ENCODE measurements around the gene LDB1.

LDB1 gene

GRCh38 chr10:102120142-102120990 is at the start of gene LDB1:
LDB1 (minus strand) TSS chr10:102120368; CDS start chr10:102120110, 258 bp downstream.
- DNase-seq = peak; percentile 89

DNA sequence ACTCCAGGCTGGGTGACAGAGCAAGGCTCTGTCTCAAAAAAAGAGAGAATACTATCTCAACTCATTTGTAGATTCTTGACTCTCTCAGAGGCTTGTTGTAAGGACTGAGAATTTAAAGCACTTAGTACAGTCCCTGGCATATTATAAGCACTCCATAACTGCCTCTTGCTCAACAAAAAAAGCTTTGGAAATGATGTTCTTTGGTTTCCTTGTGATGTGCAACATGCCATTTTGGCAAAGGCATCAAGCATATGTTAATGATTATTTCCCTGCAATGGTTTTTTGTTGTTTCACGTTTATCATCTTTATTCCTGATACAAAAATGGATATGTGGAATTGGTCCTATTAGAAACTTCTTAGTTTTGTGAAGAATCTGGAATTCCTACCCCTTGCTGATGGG is 47.7 kb upstream of the LDB1 start:
- peak; percentile 18 for DNase-seq

GRCh38 chr10:102163342-102163989 is 43.3 kb upstream of the LDB1 start:
- DNase-seq = no peak

GRCh38 chr10:102159831-102160230 is 39.7 kb upstream of the LDB1 start:
- no peak for DNase-seq

DNA sequence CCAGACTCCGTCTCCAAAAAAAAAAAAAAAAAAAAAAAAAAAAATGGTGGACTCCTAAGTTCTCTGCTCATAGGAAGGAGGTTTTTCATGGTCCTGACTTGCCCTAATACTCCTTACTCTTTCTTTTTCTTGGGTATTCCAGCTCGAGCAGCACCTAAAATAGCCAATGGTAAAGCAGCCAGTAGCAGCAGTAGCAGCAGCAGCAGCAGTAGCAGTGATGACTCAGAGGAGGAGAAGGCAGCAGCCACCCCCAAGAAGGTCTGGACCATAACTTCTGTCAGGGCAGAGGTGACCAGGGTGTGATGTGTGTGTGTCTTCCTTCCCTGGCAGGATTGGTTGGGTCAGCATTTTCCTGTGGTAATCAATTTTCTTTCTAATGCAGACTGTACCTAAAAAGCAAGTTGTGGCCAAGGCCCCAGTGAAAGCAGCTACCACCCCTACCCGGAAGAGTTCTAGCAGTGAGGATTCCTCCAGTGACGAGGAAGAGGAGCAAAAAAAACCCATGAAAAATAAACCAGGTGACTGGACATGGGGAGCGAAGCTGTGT is 39.0 kb upstream of the LDB1 start:
- peak; percentile 25 for DNase-seq

DNA sequence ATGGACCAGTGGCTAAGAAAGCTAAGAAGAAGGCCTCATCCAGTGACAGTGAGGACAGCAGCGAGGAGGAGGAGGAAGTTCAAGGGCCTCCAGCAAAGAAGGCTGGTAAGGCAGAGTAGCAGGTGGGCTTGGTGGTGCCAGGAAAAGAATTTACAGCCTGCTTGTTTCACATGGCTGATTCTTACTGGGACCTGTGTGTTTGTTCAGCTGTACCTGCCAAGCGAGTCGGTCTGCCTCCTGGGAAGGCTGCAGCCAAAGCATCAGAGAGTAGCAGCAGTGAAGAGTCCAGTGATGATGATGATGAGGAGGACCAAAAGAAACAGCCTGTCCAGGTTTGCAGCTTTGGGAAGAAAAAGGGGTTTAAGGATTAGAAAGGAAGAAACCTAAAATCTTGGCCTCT is 37.1 kb upstream of the LDB1 start:
- DNase-seq = no peak

DNA sequence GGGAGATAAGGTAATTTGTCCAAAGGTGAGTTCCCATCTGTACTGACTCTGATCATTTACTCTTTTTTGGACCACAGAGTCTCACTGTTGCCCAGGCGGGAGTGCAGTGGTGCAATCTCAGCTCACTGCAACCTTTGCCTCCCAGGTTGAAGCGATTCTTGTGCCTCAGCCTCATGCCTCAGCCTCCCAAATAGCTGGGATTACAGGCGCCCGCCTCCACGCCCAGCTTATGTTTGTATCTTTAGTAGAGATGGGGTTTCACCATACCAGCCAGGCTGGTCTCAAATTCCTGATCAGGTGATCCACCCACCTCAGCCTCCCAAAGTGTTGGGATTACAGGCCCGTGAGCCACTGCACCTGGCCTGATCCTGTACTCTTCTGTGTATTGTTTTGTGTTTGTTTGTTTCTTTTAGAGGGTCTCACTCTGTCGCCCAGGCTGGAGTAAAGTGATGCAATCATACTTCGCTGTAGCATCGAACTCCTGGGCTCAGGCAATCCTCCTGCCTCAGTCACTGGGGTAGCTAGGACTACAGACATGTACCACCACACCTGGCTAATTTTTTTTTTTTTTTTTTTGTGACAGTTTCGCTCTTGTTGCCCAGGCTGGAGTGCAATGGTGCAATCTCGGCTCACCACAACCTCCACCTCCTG is 34.4 kb upstream of the LDB1 start:
- DNase-seq = no peak

DNA sequence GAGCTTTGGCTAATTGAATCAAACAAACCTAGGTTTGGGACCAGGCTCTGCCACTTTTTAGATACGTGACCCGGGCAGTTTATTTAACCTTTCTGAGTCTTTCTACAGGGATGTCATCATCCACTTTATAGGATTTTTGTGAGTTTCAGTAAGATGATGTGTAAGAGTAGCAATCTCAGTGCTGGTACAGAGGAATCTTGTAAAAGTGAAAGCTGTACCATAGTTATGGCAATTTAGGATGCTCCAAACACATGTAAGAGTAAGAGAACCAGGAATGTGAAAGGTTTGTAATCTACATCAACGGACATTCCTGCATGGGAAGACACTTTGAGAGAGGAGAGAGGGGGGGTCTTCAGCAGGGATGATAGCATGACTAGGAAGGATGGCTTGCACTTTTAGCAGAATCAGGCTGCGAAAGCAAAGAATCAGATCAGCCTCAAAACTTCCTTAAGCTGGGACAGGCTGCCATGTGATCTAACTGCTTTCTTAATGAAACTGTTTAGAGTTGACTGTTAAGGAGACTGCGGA is 33.0 kb upstream of the LDB1 start:
- DNase-seq = no peak

DNA sequence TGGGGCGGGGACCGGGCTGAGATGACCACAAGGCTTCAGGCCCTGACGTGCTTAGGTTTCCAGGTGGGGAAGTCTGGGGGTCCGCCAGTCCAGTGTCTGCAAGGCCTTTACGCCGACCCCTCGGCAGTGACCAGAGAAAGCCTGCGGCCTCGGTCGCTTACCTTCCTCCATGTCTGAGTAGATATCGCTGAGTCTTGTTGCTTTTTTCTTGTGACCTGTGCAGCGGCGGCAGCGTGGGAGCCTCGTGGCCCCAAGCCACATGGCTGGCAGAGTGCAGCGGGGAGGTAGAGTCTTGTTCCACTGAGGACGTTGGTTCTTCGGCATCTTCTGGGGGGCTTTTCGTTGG is 32.4 kb upstream of the LDB1 start:
- DNase-seq = no peak

GRCh38 chr10:102151774-102152544 is 31.8 kb upstream of the LDB1 start, which contains the start of gene NOLC1:
NOLC1 (plus strand) TSS chr10:102152389; CDS start chr10:102152411, 22 bp downstream.
- DNase-seq = peak; percentile 99

DNA sequence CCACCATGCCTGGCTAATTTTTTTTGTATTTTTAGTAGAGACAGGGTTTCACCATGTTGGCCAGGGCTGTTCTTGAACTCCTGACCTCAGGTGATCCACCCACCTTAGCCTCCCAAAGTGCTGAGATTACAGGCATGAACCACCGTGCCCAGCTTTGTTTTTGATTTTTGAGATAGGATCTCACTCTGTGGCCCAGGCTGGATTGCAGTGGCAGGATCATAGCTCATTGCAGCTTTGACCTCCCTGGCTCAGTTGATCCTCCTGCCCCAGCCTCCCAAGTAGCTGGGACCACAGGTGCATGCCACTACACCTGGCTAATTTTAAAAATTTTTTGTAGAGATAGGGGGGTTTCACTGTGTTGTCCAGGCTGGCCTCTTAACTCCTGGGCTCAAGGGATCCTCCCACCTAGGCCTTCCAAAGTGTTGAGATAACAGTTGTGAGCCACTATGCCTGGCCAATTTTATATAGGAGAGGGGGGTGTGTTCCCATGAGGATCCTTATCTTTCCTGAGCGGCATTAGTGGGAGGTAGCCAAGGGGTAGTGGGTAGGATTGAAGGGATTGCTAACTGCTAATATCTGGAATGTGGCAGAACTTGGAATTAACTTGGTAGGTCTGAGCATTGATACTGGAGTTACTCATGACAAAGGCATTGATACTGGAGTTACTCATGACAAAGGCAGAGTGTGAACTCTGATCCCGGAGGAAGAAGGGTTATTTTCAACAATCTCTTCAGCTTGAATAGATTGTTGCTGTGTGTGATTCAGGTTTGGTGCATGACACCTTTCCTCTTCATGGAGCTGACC is 31.0 kb upstream of the LDB1 start:
- DNase-seq = peak; percentile 72

DNA sequence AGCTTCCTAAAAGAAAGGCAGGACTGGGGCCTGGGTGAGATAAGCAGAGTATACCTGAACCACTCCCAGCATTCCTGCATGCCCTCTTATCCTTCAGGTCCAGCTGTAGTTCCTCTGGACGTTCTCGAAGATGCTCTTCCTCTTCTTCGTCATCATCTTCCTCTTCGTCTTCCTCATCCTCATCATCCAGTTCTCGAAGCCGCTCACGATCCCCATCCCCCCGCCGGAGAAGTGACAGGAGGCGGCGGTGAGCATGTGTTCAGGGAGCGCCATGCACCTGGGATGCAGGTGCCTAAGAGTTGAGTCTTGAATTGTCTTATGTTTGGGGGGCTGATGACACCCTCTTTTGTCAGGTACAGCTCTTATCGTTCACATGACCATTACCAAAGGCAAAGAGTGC is 28.1 kb upstream of the LDB1 start:
- no peak for DNase-seq

DNA sequence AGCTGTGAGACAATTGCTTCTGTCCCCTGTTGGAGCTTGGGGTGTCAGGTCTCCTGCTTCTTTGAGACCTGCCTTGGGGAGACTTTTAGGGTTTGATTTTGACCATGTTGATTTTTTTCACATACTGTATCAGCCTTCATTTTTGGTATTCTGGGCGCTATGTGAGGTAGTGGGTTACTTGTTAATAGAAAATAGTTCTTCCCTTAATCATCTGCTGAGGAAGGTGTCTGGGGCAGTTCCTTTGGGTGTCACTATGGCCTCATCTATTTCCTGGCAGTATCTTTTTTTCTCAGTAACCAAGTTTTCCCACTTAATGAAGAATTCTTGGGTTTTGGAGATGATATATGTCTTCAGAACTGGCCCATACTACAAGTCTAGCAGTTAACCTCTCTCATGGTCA is 27.4 kb upstream of the LDB1 start:
- DNase-seq = no peak

GRCh38 chr10:102146971-102147428 is 26.8 kb upstream of the LDB1 start:
- DNase-seq = no peak

GRCh38 chr10:102141583-102142107 is 21.5 kb upstream of the LDB1 start:
- no peak for DNase-seq

GRCh38 chr10:102140913-102141540 is 20.9 kb upstream of the LDB1 start:
- DNase-seq = no peak

DNA sequence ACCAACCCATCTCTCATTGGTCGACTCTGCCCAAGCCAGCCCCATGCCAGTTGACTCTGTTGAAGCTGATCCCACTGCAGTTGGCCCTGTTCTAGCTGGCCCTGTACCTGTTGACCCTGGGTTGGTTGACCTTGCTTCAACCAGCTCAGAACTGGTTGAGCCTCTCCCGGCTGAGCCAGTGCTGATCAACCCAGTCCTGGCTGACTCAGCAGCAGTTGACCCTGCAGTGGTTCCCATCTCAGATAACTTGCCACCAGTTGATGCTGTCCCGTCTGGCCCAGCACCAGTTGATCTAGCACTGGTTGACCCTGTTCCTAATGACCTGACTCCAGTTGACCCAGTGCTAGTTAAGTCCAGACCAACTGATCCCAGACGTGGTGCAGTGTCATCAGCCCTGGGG is 20.1 kb upstream of the LDB1 start:
- DNase-seq = no peak

DNA sequence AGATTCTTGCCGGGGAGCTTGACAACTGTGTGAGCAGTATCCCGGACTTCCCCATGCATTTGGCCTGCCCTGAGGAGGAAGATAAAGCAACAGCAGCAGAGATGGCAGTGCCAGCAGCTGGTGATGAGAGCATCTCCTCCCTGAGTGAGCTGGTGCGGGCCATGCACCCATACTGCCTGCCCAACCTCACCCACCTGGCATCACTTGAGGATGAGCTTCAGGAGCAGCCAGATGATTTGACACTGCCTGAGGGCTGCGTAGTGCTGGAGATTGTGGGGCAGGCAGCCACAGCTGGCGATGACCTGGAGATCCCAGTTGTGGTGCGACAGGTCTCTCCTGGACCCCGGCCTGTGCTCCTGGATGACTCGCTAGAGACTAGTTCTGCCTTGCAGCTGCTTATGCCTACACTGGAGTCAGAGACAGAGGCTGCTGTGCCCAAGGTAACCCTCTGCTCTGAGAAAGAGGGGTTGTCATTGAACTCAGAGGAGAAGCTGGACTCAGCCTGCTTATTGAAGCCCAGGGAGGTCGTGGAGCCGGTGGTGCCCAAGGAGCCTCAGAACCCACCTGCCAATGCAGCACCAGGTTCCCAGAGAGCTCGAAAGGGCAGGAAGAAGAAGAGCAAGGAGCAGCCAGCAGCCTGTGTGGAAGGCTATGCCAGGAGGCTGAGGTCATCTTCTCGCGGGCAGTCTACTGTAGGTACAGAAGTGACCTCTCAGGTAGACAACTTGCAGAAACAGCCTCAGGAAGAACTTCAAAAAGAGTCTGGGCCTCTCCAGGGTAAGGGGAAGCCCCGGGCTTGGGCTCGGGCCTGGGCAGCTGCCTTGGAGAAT is 19.3 kb upstream of the LDB1 start:
- no peak for DNase-seq

DNA sequence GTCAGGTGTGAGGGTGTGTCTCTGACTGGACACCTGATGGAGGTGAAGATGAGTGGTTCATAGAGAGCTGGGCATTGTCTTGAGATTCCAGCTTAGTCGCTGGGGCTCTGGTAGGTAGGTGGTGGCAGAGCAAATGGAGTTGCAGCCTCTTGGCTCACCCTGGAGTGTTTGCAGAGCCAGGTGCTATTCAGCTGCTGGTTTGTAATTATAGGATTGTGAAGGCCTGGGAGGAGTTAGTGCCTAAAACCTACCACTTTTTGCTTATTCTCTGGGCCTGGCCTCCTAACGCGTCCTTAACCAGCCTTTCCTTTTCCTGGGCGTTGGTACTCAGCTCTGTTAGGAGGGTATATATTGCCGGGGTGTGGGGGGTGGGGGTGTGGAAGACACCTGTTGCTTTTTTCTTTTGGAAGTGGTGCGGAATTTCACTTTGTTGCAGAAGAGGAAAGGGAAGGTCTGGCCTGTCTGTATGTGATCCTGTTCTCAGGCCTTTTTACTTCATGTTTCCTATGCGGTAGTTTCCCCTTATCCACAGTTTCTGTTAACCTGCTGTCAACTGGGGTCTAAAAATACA is 15.9 kb upstream of the LDB1 start:
- DNase-seq = no peak

All from fibroblast of skin of right quadriceps (primary cell).